DND-41 (cell line): Measurements from ENCODE around the gene C14orf93.

Experiments
- EZH2 ChIP-seq: IDR thresholded peaks from 3 replicates; pipeline ENCODE4 v1.6.1; 2012; ENCODE audit warnings: borderline replicate concordance, low read depth, mild to moderate bottlenecking, moderate library complexity, low read length, inconsistent platforms; ENCODE audit not compliant: severe bottlenecking
- TF ChIP-seq, protein P1 (sequence below): IDR thresholded peaks from 2 replicates; pipeline ENCODE4 v1.5.1; 2012; ENCODE audit warnings: borderline replicate concordance, low read length, moderate library complexity, mild to moderate bottlenecking; ENCODE audit not compliant: poor library complexity, severe bottlenecking; ENCODE audit errors: extremely low read depth

DNA sequence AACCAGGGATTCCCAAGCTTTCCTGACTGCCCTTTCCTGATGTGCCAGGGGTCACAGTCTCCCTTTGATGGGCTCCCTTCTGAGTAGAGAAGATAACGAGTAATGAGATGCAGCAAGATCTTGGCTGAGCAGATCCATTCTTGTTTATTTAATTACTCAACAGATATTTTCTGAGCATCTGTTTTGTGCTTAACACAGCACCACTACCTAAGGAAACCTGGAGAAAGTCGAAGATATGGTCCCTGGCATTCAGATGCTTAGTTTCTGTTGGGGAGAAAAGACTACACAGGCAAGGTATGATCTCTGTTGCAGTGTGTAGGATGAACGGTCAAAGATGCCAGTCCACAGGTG, 31.5 kb downstream of the C14orf93 start:
- TF ChIP-seq, protein P1, sequence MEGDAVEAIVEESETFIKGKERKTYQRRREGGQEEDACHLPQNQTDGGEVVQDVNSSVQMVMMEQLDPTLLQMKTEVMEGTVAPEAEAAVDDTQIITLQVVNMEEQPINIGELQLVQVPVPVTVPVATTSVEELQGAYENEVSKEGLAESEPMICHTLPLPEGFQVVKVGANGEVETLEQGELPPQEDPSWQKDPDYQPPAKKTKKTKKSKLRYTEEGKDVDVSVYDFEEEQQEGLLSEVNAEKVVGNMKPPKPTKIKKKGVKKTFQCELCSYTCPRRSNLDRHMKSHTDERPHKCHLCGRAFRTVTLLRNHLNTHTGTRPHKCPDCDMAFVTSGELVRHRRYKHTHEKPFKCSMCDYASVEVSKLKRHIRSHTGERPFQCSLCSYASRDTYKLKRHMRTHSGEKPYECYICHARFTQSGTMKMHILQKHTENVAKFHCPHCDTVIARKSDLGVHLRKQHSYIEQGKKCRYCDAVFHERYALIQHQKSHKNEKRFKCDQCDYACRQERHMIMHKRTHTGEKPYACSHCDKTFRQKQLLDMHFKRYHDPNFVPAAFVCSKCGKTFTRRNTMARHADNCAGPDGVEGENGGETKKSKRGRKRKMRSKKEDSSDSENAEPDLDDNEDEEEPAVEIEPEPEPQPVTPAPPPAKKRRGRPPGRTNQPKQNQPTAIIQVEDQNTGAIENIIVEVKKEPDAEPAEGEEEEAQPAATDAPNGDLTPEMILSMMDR = no peak
- no peak for TF ChIP-seq EZH2
